Left colon (tissue), 2 donors: Measurements from ENCODE around the gene PAFAH1B2. TPM values are rescaled to one million over a fixed set of nuclear protein-coding genes. Genes with fewer than 3 reads are reported as not detected.
"Not testable (repeated sequence)": the region's sequence is repeated elsewhere in the genome, so short reads cannot be mapped to it uniquely, and the experiment has no call there.

Source experiments
- ATAC-seq: fragments of 200-7000 bp; cut with Tn5 transposase; one replicate; pipeline ENCODE4 v1.9.1; 2020; ENCODE audit warnings: mild to moderate bottlenecking, moderate library complexity
- DNase-seq, 2 donors: peaks; one replicate each; pipeline ENCODE4 v3.0.0-alpha.2; 2020
- intact Hi-C, 2 donors: fragments of 100-400 bp; cut with DNase I in 1 of 2; cut with micrococcal nuclease in 1 of 2; formaldehyde crosslinking; loops; one replicate each; pipeline versions ENCODE4 v1.11.2 to v1.14.0; 2022; cut with DNase I, micrococcal nuclease
- total RNA-seq, 2 donors: library from RNA; stranded (reverse); fragmentation: NEBNext Ultra II Directional; extraction: Animal tissue kit (Norgen Biotek cat#: 25700); gene quantifications; one replicate each; pipeline ENCODE4 v1.2.1, GENCODE V29; 2021
- donor health status: DM: no; HTN: no; CAD: no.
- donor health status: DM: yes; HTN: yes; CAD: no.

Gene PAFAH1B2
- total RNA-seq, 2 donors from 2014 or later = 74.0 to 75.5 TPM

DNA sequence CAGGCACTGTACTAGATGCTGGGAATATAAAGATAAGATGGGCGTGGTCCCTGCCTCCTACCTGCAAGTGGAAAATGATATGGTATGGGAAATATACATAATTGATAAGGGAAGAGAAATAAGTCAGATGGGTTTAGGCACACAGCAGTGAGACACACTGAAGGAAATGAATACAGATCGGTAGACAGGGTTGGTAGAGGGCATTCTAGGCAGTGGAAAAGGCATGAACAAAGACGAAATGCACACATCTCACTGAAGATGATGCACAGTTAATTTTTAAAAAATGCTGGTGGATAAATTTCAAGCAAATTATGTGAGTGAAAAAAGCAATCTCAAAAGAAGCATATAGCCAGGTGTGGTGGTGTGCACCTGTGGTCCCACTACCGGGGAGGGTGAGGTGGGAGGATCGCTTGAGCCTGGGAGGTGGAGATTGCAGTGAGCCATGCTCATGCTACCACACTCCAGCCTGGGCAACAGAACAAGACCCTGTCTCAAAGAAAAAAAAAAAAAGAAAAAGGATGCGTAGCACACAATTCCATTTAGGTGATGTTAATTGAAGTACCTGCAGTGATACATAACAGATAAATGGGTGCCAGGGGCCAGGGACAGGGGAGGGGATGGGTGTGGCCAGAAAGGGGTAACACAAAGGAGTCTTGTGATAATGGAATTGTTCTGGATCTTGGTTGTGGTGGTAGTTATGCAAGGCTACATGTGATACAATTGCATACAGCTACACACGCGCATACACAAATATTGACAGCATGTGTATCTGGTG lies 65.5 kb downstream of the PAFAH1B2 start:
- intact Hi-C loops = loop anchor here in 1 of 2 donors (5.0 kb wide), 1 partner anchor 77 kb away; no protein-coding TSS in a partner anchor
- not testable (repeated sequence) for ATAC-seq, DNase-seq

DNA sequence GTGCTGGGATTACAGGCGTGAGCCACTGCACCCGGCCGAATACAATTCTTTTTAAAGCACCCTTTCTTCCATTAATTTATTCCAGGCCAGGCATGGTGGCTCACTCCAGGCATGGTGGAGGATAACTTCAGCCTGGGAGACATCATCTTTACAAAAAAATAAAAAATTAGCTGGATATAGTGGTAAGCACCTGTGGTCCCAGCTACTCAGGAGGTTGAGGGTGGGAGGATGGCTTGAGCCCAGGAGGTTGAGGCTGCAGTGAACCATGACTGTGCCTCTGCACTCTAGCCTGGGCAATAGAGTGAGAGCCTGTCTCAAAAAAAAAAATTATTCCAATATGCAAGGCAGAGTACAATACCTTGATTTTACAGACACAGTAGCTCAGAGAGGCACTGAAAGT lies 66.5 kb downstream of the PAFAH1B2 start:
- DNase-seq (no peak), ATAC-seq (no peak)
- intact Hi-C loops = no loop called here

GRCh38 chr11:117212697-117213355 lies 68.7 kb downstream of the PAFAH1B2 start:
- intact Hi-C loops = no loop called here
- no peak for ATAC-seq
- no peak for DNase-seq

- ATAC-seq (no peak), DNase-seq (no peak)
- intact Hi-C loops = no loop called here
Observed at GRCh38 chr11:117214404-117215110, 70.5 kb downstream of the PAFAH1B2 start.

GRCh38 chr11:117217141-117218084 lies 73.3 kb downstream of the PAFAH1B2 start:
- DNase-seq = no peak
- no peak for ATAC-seq
- intact Hi-C loops = no loop called here

DNA sequence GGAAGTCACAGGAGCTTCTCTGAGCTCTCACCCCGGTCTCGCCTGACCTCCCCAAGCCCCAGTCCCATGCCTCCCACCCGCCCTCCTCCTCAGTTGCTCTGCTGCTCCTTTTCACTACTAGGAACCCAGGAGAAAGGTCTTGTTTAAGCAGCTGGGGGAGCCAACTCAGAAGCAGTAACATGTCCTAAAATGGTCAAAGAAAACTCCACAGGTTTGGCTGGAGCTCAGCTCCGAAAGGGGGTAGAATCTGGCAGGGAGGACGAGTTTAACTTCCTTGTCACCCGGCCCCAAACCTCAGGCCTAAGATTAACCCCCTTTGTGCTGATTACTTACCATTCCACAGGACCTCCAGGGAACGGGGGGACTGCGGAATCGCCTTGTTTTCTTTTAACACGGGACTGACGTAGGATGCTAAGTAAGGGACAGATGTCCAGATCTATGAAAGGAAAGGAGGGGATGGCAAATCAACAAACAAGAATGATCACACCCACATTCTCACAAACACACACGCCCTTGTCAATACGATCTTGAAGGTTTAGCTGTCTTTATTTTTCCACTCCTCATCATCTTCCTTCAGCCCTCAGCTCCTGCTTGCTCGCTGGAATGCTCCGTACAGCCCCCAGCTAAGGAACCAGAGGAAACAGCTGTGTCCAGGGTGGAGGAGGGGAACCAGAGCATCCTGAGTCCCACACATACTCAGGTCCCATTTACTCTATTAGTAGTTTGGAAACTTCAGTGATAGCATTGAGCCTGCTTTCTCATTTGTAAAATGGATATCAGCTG lies 74.2 kb downstream of the PAFAH1B2 start:
- ATAC-seq = no peak
- intact Hi-C loops = no loop called here
- DNase-seq = no peak

DNA sequence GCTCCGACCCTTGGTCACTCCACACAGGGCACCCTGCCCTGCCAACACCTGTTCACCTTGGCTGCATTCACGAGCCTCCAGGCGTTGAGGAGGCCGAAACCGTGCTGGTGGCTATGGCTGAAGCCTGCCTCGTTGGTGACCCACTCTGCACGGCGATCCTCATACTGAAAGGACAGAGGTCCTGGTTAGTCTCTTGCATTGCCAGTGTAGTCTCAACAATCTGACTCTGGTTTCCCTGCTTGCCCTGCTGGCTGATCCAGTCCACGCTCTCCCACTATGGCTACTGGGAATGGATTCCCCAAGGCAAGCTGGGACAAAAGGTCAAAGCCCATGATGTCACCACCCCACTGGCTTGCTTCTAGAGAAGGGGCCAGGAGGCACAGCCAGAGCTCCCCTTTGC lies 74.9 kb downstream of the PAFAH1B2 start:
- DNase-seq (no peak), ATAC-seq (no peak)
- intact Hi-C loops = no loop called here

GRCh38 chr11:117219455-117219854 lies 75.4 kb downstream of the PAFAH1B2 start:
- peak; percentile 12 for ATAC-seq
- DNase-seq = no peak
- intact Hi-C loops = no loop called here

DNA sequence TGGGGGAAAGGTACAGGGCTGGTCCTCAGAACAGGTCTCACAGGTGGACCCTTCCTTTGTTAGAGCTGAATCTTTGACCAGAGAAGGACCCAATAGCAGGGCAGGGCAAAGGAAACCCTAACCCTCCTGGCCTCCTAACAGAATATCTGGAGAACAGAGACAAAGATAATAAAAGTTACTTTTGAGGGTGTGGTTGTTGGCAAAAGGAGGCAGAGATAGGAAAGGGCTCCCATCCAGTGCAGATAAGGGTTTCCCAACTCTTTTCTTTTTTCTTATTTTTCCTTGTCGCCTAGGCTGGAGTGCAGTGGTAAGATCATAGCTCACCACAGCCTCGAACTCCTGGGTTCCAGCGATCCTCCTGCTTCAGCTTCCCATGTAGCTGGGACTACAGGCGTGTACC lies 75.9 kb downstream of the PAFAH1B2 start:
- DNase-seq (no peak), ATAC-seq (peak; percentile 35)
- intact Hi-C loops = loop anchor here in 1 of 2 donors (5.0 kb wide), 1 partner anchor 38 kb away; no protein-coding TSS in a partner anchor

DNA sequence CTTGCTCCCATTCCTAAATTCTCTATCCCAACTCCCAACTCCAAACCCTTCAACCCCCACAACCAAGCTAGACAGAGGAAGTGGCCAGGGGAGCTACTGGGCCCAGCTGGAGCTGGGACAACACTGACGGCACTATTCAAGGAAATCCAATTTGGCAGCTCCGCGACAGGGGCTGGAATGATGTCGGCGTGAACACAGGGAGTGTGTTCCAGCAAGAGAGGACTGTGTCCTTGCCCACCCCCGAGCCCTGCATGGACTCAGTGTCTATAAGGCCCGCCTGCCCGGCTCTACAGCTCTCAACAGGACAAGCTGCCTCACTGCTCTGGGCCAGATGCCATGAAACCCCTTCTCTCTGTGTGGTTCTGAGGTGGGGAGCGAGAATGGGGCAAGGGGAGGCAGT lies 76.5 kb downstream of the PAFAH1B2 start:
- peak in 1 of 2 donors; percentile 74 for DNase-seq

GRCh38 chr11:117220999-117221774 lies 77.1 kb downstream of the PAFAH1B2 start:
- DNase-seq (peak in 1 of 2 donors; percentile 67), ATAC-seq (no peak)
- intact Hi-C loops = loop anchor here in 1 of 2 donors (5.0 kb wide), 1 partner anchor 39 kb away; no protein-coding TSS in a partner anchor

More for the DNA sequence above, 76.5 kb downstream of the PAFAH1B2 start:
- ATAC-seq = no peak
- intact Hi-C loops = loop anchor here in 1 of 2 donors (5.0 kb wide), 1 partner anchor 38 kb away; no protein-coding TSS in a partner anchor

GRCh38 chr11:117221775-117222517 lies 77.9 kb downstream of the PAFAH1B2 start:
- intact Hi-C loops = loop anchor here in 1 of 2 donors (5.0 kb wide), 1 partner anchor 40 kb away; no protein-coding TSS in a partner anchor
- peak; percentile 63 for ATAC-seq

DNA sequence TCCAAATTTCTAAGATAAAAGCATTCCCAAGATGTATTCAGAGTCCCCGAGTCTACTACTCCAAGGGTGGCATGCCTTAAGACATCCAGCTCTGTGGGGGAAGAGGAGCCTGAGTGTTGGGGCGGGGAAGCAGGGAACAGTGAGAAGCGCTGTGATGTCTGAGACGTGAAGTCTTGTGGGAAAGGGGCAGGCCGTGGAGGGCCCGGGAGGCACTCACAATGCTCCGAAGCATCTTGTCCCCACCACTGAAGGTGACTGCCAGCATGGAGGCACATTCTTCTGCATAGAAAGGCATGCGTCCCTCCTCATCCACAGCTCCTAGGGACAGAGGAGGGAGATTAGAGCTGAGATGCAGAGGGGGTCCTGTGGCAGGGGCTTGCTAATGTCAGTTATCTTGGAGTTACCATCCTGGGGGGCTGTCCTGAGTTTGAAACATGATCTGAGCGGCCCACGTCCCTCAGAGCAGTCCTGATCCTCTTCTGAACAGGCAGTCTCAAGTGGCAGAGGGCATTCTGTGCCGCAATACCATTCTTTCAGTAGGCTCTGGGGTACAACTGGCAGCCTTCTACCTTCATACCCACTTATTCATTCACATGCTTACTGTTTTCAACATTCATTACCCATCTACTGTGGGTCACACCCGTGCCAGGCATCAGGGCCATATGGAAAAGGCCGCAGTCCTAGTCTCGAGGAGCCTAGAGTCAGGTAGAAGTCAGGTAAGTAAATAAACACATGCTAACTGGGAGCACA lies 79.1 kb downstream of the PAFAH1B2 start:
- intact Hi-C loops = loop anchor here in 1 of 2 donors (5.0 kb wide), 1 partner anchor 41 kb away; no protein-coding TSS in a partner anchor
- peak in 1 of 2 donors; percentile 24 for DNase-seq
- ATAC-seq = no peak

More at GRCh38 chr11:117221775-117222517, 77.9 kb downstream of the PAFAH1B2 start:
- DNase-seq = peak; percentile 66 to 77

GRCh38 chr11:117223741-117224689 lies 79.9 kb downstream of the PAFAH1B2 start:
- ATAC-seq = peak; percentile 33
- intact Hi-C loops = loop anchor here in 1 of 2 donors (5.0 kb wide), 1 partner anchor 42 kb away; no protein-coding TSS in a partner anchor
- DNase-seq = peak in 1 of 2 donors; percentile 32
